ENCODE measurements around the gene PATJ.

GRCh38 chr1:61842863-61843514, 100.7 kb downstream of the PATJ start:
- peak; percentile 4 for TF ChIP-seq POLR2AphosphoS5 (IDR thresholded peaks at IDR 0.05)
- TF ChIP-seq, protein P1, sequence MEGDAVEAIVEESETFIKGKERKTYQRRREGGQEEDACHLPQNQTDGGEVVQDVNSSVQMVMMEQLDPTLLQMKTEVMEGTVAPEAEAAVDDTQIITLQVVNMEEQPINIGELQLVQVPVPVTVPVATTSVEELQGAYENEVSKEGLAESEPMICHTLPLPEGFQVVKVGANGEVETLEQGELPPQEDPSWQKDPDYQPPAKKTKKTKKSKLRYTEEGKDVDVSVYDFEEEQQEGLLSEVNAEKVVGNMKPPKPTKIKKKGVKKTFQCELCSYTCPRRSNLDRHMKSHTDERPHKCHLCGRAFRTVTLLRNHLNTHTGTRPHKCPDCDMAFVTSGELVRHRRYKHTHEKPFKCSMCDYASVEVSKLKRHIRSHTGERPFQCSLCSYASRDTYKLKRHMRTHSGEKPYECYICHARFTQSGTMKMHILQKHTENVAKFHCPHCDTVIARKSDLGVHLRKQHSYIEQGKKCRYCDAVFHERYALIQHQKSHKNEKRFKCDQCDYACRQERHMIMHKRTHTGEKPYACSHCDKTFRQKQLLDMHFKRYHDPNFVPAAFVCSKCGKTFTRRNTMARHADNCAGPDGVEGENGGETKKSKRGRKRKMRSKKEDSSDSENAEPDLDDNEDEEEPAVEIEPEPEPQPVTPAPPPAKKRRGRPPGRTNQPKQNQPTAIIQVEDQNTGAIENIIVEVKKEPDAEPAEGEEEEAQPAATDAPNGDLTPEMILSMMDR (IDR thresholded peaks at IDR 0.05) = peak in 1 of 4 experiments; percentile 16
